ENCODE data around the gene ACAD11.

ACAD11 gene

GRCh38 chr3:132517311-132517710, 142.3 kb downstream of the ACAD11 start:
- no peak for DNase-seq (ENCODE audit: low read depth in 2 of 2, low spot score in 1 of 2)

- DNase-seq (ENCODE audit: low read depth in 2 of 2, low spot score in 1 of 2), result no peak
Measured at GRCh38 chr3:132513057-132513456, 146.6 kb downstream of the ACAD11 start.

GRCh38 chr3:132509506-132509905, 150.1 kb downstream of the ACAD11 start:
- no peak for DNase-seq (ENCODE audit: low read depth in 2 of 2, low spot score in 1 of 2)

- DNase-seq (ENCODE audit: low read depth in 2 of 2, low spot score in 1 of 2), result no peak
Measured at GRCh38 chr3:132509096-132509495, 150.5 kb downstream of the ACAD11 start.

Measured in stimulated activated CD8-positive, alpha-beta memory T cell treated with anti-CD3 and anti-CD28 coated beads, Interleukin-4, amount 100 ng/mL, for 1 hour (primary cell).